ENCODE results near the gene DENND6A. TPM values are rescaled to one million over a fixed set of nuclear protein-coding genes. Genes with fewer than 3 reads are reported as not detected.

Gene DENND6A
- polyA plus RNA-seq, 3 donors, result 3.1 to 11.6 (median 6.8) TPM

DNA sequence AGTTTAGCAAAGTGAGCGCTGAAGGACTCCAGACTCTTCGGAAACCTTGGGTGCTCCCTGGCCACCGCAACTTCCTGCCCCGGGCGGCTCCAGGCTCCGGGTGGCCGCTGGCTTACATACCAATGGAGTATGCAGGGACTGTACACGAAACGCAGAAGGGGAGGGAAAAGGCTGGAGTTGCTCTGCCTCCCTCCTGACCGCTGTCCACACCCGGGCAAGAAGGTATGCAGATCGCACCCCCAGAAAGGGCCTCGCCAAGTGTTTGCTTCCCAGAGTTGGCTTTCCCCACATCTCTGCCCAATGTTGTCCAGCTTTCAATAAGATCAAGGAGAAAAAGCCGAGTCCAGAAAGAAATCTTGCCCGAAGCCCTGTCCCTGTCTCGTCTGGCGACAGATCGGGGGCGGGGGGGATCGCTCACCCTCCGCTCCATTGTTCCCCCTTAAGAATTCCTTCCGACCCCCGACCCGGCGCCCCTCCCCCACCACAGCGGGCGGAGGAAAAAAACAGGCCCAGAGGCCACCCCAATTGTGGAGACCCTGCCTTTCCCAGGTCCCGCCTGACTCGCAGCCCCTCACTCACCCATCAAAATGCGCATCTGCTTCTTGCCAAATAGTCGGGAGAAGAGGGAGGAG lies 96.3 kb downstream of the DENND6A start:
- peak overlapping the region; percentile 89 for H3K27ac ChIP-seq (ENCODE audit: low read depth, low read length)
- 0% methylated on average over 30 to 31 of the region's 31 CpGs for WGBS, 3 donors

DNA sequence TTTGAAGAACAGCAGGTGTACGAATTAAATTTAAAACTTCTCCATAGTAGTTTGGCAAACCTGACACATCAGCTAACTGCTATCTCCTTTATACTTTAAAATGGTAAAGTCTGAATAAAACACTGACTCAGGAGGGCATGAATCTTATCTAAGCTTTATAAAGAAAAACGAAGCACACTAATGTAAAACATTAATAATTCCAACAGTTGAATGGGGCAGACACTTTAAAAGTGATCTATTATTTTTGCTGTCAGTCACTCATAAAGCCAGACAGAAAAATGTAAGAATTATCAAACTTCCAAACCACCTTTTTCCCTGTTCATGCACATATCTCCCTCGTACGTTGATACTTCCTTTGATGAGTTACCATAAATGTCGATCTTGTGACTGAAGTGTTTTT lies 98.3 kb downstream of the DENND6A start:
- 12 to 35% (median 31%) methylated on average over 5 of the region's 5 CpGs for WGBS, 3 donors
- H3K27ac ChIP-seq (ENCODE audit: low read depth, low read length), result no peak overlapping the region

DNA sequence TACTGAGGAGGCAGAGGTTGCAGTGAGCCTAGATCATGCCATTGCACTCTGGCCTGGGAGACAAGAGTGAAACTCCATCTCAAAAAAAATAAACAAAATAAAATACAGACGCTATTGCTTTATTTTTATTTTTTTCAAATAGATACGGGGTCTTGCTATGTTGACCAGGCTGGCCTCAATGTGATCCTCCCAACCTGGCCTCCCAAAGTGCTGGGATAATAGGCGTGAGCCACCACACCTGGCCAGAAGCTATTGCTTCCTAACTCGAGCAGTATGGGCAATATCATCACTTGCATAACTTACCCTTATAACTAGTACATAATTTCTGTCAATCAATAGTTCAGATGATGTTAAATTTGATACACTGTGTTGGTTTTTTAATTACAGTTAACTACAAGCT lies 98.7 kb downstream of the DENND6A start:
- 47 to 71% (median 65%) methylated on average over 4 of the region's 4 CpGs for WGBS, 3 donors
- no peak overlapping the region for H3K27ac ChIP-seq (ENCODE audit: low read depth, low read length)

DNA sequence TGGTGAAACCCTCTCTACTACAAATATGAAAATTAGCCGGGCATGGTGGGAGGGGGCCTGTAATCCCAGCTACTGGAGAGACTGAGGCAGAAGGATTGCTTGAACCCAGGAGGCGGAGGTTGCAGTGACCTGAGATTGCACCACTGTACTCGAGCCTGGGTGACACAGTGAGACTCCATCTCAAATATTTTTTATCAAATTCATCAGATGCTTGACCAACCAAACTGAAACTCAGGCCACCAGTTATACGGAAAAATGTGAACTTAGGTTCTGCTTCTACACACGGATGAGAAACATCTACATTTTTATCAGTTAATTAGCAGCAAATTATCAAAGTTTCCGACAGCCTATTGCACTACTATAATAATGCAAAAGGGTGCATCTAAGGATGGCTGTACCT lies 100.6 kb downstream of the DENND6A start:
- 40 to 60% (median 60%) methylated on average over 6 of the region's 6 CpGs for WGBS, 3 donors
- no peak overlapping the region for H3K27ac ChIP-seq (ENCODE audit: low read depth, low read length)

DNA sequence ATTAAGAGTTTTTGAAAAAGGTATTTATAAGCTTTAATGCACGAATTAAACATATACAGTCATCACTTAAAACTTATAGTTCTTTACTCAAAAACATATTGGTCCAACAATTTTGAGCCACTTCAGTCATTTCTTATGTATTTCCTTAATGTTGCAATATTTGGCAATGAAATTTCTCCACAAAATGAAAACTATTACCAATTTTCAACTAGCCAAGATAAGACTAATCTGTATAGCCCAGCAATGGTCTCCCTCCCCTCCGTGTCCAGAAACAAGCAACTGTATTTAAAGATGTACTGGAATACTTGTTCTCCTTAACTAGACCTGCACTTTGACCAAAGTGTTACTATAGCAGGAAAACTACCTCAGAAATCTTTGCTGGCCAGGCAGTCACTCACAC lies 105.0 kb downstream of the DENND6A start:
- 49 to 72% (median 70%) methylated on average over 2 of the region's 2 CpGs for whole genome bisulfite sequencing, 3 donors
- H3K27ac ChIP-seq (ENCODE audit: low read depth, low read length), result no peak overlapping the region

DNA sequence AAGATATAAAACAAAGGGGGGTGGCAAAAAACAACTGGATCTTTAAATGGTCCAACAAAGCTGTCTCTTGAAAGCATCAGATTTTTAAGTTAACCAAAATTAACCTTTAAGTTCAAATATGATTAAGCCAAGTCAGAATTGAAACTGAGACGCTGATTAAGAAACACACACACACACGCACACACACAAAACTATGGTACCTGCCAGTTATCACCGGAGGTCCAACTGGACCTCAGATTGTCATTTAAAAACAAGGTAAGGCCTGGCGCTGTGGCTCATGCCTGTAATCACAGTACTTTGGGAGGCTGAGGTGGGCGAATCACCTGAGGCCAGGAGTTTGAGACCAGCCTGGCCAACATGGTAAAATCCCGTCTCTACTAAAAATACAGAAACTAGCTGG lies 106.1 kb downstream of the DENND6A start:
- H3K27ac ChIP-seq (ENCODE audit: low read depth, low read length), result no peak overlapping the region
- WGBS, 3 donors, result 40 to 83% (median 80%) methylated on average over 6 of the region's 6 CpGs

DNA sequence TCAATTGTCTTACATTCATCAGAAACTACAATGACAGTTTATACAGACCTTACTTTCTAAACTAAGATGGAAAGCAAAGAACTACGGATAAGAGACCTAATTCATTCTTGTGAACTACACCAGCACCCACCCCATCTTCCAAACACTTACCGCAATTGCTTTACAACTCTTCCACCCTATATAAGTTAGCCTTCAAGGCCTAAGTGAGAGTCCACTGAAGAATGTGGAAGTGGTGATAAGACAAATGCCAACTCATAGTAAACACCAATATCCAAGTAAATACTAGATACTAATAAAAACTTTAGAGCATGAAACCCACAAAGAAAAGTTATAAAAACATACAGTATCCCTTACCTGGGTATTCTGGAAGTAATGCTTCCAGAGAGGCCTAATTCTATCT lies 109.3 kb downstream of the DENND6A start:
- H3K27ac ChIP-seq (ENCODE audit: low read depth, low read length), result no peak overlapping the region
- 71 to 93% (median 79%) methylated on average over 2 of the region's 2 CpGs for WGBS, 3 donors

DNA sequence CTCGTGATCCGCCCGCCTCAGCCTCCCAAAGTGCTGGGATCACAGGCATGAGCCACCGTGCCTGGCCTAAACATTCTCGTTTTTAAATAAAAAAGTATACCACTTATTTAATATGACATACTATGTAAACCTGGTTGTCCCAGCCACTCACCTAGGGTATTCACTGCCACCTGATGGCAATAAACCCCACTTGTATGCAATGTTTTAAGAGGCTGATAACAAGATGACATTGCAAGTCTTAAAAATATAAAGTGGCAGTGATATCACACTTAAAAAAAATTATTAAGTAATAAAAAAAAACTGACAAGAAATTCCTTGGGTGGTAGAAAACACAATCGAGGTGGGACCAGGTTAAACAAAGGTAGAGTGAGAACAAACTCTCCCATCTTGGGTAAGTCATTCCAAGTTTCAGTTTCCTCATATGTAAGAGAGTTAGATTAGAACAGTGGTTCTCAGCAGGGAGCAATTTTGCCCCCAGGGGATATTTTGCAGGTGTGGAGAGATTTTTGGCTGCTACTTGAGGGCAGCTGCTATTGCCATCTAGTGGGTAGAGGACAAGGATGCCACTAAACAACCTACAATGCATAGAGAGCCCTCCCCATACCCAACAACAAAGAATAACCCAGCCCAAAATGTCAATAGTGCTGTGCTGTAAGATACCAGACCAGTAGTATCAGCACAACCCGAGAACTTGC lies 110.3 kb downstream of the DENND6A start:
- H3K27ac ChIP-seq (ENCODE audit: low read depth, low read length), result no peak overlapping the region
- WGBS, 3 donors, result 69 to 97% (median 82%) methylated on average over 6 to 7 of the region's 7 CpGs

DNA sequence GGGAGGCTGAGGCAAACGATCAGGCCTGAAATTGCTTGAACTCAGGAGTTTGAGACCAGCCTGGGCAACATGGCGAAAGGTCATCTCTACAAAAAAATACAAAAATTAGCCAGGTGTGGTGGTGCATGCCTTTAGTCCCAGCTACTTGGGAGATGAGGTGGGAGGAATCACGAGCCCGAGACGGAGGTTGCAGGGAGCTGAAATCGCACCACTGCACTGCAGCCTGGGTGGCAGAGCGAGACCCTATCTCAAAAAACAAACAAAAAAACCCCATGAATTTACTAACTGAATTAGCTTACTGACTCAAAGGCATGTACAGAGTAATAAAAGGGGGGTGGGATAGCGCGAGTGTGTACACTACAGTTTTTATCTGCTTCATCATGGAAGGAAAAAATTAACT lies 115.1 kb downstream of the DENND6A start:
- WGBS, 3 donors, result 81 to 95% (median 95%) methylated on average over 9 of the region's 9 CpGs
- no peak overlapping the region for H3K27ac ChIP-seq (ENCODE audit: low read depth, low read length)

DNA sequence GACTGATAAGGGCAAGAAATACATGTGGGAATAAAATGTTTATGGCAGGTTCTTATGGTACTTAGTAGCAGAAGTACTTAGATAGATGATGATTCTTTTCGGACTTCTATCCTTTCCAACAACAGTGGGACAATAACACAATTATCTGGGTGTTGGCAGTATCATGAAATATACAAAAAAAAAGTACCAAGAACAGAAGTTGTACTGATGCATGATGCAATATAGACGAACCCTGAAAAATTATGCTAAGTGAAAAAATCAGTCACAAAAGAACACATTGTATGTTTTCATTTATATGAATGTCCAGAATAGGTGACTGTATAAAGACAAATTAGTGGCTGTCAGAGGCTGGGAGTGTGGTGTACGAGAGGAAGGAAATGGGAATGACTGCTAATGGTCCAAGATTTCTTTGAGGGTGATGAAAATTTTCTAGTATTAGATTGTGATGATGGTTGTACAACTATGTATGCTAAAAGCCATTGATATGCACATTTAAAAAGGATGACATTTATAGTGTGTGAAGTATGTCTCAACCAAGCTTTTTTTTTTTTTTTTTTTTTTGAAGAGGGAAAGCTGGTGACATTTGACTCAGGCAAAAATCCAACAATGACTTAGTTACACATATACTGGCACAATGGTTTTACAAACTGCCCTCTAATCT lies 116.8 kb downstream of the DENND6A start:
- 72 to 76% (median 75%) methylated on average over 3 of the region's 3 CpGs for WGBS, 3 donors
- no peak overlapping the region for H3K27ac ChIP-seq (ENCODE audit: low read depth, low read length)

Other genes starting within 250 kb of the DENND6A start
- gene DNAH12, start 148.7 kb downstream of the DENND6A start, polyA plus RNA-seq, result under 1 TPM; under 0.01 to 0.22 (median 0.03) TPM
- gene PDE12, start 136.8 kb downstream of the DENND6A start, polyA plus RNA-seq, result 10 to 100 TPM in 1 of 3 donors, 1 to 10 TPM in 2; 3.0 to 11.2 (median 4.7) TPM
- gene ARF4, start 95.7 kb downstream of the DENND6A start, polyA plus RNA-seq, result 100 to 1,000 TPM in 2 of 3 donors, 10 to 100 TPM in 1; 82.2 to 258 (median 131) TPM
- 10 to 100 TPM in 2 of 3 donors, 1 to 10 TPM in 1; 7.8 to 21.8 (median 17.9) TPM for gene SLMAP, start 63.2 kb upstream of the DENND6A start, polyA plus RNA-seq